Lung (tissue), 12 donors: ENCODE measurements around the gene C1orf116. TPM values are rescaled to one million over a fixed set of nuclear protein-coding genes. Genes with fewer than 3 reads are reported as not detected.
A peak's percentile ranks its signal among the peaks of the same experiment; 100 is the strongest.

ENCODE experiments used
- ATAC-seq: fragments of 200-7000 bp; cut with Tn5 transposase; one replicate; pipeline ENCODE4 v1.9.1; 2020; ENCODE audit warnings: moderate number of reproducible peaks; ENCODE audit not compliant: insufficient read depth, low FRiP score
- DNase-seq, 3 donors: peaks; one replicate each; pipeline ENCODE4 v3.0.0-alpha.2; 2013 to 2017
- H3K27ac ChIP-seq, 2 donors: one replicate each; pipeline ENCODE4 v1.5.1; 2013; ENCODE audit warnings: mild to moderate bottlenecking in 2 of 2, moderate library complexity in 2 of 2, control low read depth in 1 of 2, inconsistent platforms in 1 of 2, low read depth in 1 of 2, low read length in 1 of 2
- H3K27me3 ChIP-seq, 3 donors: one replicate each; pipeline ENCODE4 v1.5.1; 2013; ENCODE audit warnings: low read length in 2 of 3; ENCODE audit not compliant: control insufficient read depth in 3 of 3, insufficient read depth in 3 of 3
- H3K36me3 ChIP-seq, 4 donors: one replicate each; pipeline ENCODE4 v1.5.1; 2013; ENCODE audit warnings: low read length in 4 of 4, mild to moderate bottlenecking in 1 of 4, moderate library complexity in 1 of 4; ENCODE audit not compliant: control insufficient read depth in 4 of 4, insufficient read depth in 4 of 4
- H3K4me1 ChIP-seq, 5 donors: one replicate each; pipeline ENCODE4 v1.5.1; 2013; ENCODE audit warnings: low read length in 5 of 5, mild to moderate bottlenecking in 2 of 5, moderate library complexity in 1 of 5; ENCODE audit not compliant: control insufficient read depth in 5 of 5, insufficient read depth in 5 of 5
- H3K4me3 ChIP-seq: one replicate; pipeline ENCODE4 v1.5.1; 2013; ENCODE audit warnings: mild to moderate bottlenecking, control low read depth, moderate library complexity
- H3K9ac ChIP-seq, 2 donors: one replicate each; pipeline ENCODE4 v1.5.1; 2013; ENCODE audit warnings: low read length in 2 of 2, control low read depth in 1 of 2; ENCODE audit not compliant: insufficient read depth in 1 of 2
- H3K9me3 ChIP-seq, 4 donors: one replicate each; pipeline ENCODE4 v1.5.1; 2013; ENCODE audit warnings: low read length in 3 of 4, mild to moderate bottlenecking in 1 of 4, moderate library complexity in 1 of 4; ENCODE audit not compliant: control insufficient read depth in 4 of 4, insufficient read depth in 3 of 4
- WGBS, 2 donors: extraction: QIAGEN DNeasy Blood & Tissue Kit; methylation state at CpG; one replicate each; pipeline ENCODE4 v1.1.7; 2013; 5-methylcytosine and 5-hydroxymethylcytosine counted together
- polyA plus RNA-seq, 2 donors: library from polyadenylated mRNA; stranded (reverse); fragments of 200-250 nt; gene quantifications; one replicate each; pipeline ENCODE4 v1.2.1, GENCODE V29; 2013
- total RNA-seq, 2 donors: library from RNA; depleted of rRNA in 1 of 2; stranded (reverse); fragments of >200 nt in 1 of 2; gene quantifications; one replicate each; pipeline ENCODE4 v1.2.1, GENCODE V29; 2014 to 2021
- TF ChIP-seq, protein P1 (sequence below): IDR thresholded peaks from 2 replicates; pipeline ENCODE4 v1.5.1; 2012; ENCODE audit warnings: mild to moderate bottlenecking; ENCODE audit errors: control extremely low read depth, extremely low read depth
- donor health status: control.
- donor health status: control.
- donor health status: Bipolar disorder and iron deficiency.
- donor health status: healthy.
- donor health status: DM: yes; HTN: yes; CAD: no.

The C1orf116 gene
- total and polyA plus RNA-seq, 4 donors, result 27.7 to 130 (median 91.6) TPM

DNA sequence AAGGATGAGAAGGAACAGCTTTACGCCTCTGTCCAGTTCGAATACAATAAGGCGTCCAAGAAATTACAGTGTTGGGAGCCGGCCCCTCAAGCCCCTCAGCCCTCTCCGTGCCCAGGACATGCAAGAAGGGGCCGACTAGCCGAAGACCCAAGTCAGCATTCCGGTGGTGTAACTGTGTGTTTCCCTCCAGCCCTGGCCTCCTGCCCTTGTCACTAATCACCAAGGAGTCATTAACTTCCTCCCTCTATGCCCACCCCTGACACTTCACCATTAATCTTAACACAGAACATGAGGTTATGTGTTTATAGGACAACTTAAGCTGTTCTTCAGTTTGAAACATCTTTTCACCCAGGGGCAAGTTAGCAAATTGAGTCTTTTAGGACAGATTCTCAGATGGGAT is 39.7 kb upstream of the C1orf116 start:
- Histone ChIP-seq H3K4me1 (peaks cover 0 to 13% (median 2%) of the 10 kb centered on the region in 5 donors), H3K4me3 (no peak overlapping the region), H3K27ac (no peak overlapping the region), H3K9me3 (no peaks in the 10 kb centered on the region), H3K9ac (no peak overlapping the region), H3K36me3 (peaks cover 5 to 17% (median 11%) of the 10 kb centered on the region in 4 donors), H3K27me3 (no peaks in the 10 kb centered on the region)
- ATAC-seq (no peak), DNase-seq (no peak)
- TF ChIP-seq, protein P1, sequence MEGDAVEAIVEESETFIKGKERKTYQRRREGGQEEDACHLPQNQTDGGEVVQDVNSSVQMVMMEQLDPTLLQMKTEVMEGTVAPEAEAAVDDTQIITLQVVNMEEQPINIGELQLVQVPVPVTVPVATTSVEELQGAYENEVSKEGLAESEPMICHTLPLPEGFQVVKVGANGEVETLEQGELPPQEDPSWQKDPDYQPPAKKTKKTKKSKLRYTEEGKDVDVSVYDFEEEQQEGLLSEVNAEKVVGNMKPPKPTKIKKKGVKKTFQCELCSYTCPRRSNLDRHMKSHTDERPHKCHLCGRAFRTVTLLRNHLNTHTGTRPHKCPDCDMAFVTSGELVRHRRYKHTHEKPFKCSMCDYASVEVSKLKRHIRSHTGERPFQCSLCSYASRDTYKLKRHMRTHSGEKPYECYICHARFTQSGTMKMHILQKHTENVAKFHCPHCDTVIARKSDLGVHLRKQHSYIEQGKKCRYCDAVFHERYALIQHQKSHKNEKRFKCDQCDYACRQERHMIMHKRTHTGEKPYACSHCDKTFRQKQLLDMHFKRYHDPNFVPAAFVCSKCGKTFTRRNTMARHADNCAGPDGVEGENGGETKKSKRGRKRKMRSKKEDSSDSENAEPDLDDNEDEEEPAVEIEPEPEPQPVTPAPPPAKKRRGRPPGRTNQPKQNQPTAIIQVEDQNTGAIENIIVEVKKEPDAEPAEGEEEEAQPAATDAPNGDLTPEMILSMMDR, result no peak
- WGBS, 2 donors, result 40 to 71% methylated on average over 8 of the region's 8 CpGs

DNA sequence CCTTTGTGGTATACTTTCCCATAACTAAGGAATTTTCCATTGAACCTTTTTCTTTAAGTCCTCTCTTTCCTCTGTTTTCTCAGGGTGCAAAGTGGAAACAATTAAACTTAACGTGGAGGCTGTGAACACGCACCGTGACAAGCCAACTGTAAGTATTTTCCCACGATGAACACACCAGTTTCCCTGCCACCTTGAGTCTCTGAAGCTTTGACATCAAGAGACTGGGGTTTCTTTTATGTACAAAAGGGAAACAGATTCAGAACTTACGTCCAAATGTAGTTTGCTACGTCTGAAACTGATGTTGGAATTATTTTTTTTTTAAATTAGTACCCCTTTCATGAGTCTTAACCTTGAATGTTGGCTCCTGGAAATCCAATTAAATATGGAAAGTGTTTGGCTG is 38.9 kb upstream of the C1orf116 start:
- H3K4me3 ChIP-seq, result no peak overlapping the region
- H3K9ac ChIP-seq, result no peak overlapping the region
- TF ChIP-seq, protein P1, result no peak
- no peaks in the 10 kb centered on the region for H3K27me3 ChIP-seq
- no peaks in the 10 kb centered on the region for H3K9me3 ChIP-seq
- peaks cover 5 to 17% (median 11%) of the 10 kb centered on the region in 4 donors for H3K36me3 ChIP-seq
- no peak overlapping the region for H3K27ac ChIP-seq
- 89% methylated on average over 6 of the region's 6 CpGs for WGBS, 2 donors
- peaks cover 0 to 10% (median 2%) of the 10 kb centered on the region in 5 donors for H3K4me1 ChIP-seq
- ATAC-seq, result no peak
- no peak for DNase-seq

DNA sequence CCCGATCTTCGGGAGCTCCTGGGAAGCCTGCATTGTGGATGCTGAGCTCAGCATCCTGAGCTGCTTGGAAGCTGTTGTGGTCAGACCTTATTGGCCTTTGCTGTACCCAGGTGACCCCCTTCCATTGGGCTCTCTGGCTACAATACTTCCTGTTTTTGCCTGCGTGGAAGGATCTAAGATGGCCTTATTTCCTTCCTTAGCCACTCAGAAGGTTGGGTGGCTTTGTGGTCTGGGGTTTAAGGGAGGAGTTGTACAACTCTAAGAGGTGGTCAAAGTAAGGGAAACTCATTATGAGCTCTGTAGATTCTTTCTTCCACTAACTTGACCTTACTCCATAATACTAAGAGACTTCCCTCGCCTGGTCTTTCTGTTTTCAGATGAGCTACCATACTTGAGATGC is 38.3 kb upstream of the C1orf116 start:
- Histone ChIP-seq H3K4me3 (no peak overlapping the region), H3K36me3 (peaks cover 5 to 17% (median 11%) of the 10 kb centered on the region in 4 donors), H3K9me3 (no peaks in the 10 kb centered on the region), H3K27me3 (no peaks in the 10 kb centered on the region), H3K4me1 (peaks cover 0 to 8% (median 2%) of the 10 kb centered on the region in 5 donors), H3K9ac (no peak overlapping the region), H3K27ac (peak overlapping the region; percentile 22 to 37)
- no peak for ATAC-seq
- no peak for DNase-seq
- TF ChIP-seq, protein P1, result no peak
- 57 to 79% methylated on average over 4 of the region's 4 CpGs for WGBS, 2 donors
